SH-SY5Y (cell line): Measurements from ENCODE around the gene PIGA.

Experiments
- GATA2 ChIP-seq: IDR thresholded peaks from 2 replicates; pipeline ENCODE4 v1.6.1; 2011; ENCODE audit warnings: mild to moderate bottlenecking, low read depth, low read length
- GATA3 ChIP-seq: IDR thresholded peaks from 2 replicates; pipeline ENCODE4 v1.6.1; 2011; ENCODE audit warnings: low read depth, mild to moderate bottlenecking, low read length, moderate library complexity

The PIGA gene

GRCh38 chrX:15293451-15293850, 41.9 kb downstream of the PIGA start:
- TF ChIP-seq GATA2: no peak
- no peak for TF ChIP-seq GATA3

- no peak for TF ChIP-seq GATA2
- no peak for TF ChIP-seq GATA3
Observed at GRCh38 chrX:15292861-15293260, 42.5 kb downstream of the PIGA start.

DNA sequence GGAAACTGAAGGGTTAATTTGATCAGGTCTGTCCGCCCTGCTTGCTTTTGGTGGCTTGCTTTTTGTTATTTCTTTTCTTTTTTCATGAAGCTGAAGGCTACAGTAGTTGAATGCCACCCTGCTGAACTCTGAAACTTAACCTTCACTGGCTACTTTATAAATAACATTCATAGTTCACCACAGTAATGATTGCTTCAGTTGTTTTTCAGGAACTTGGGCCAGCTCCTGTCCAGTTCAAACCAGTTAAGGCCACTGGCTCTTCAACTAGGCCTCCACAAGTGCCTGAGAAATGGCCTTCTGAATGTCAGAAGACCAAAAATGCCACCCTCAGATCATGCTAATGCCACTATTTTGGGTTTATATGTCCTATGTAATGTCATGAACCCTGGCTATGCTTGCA, 57.7 kb downstream of the PIGA start:
- TF ChIP-seq GATA2 (no peak), GATA3 (no peak)

GRCh38 chrX:15274946-15275345, 60.4 kb downstream of the PIGA start:
- TF ChIP-seq GATA3 (no peak), GATA2 (no peak)

- TF ChIP-seq GATA2 (no peak), GATA3 (no peak)
Observed at GRCh38 chrX:15271757-15272156, 63.6 kb downstream of the PIGA start.

DNA sequence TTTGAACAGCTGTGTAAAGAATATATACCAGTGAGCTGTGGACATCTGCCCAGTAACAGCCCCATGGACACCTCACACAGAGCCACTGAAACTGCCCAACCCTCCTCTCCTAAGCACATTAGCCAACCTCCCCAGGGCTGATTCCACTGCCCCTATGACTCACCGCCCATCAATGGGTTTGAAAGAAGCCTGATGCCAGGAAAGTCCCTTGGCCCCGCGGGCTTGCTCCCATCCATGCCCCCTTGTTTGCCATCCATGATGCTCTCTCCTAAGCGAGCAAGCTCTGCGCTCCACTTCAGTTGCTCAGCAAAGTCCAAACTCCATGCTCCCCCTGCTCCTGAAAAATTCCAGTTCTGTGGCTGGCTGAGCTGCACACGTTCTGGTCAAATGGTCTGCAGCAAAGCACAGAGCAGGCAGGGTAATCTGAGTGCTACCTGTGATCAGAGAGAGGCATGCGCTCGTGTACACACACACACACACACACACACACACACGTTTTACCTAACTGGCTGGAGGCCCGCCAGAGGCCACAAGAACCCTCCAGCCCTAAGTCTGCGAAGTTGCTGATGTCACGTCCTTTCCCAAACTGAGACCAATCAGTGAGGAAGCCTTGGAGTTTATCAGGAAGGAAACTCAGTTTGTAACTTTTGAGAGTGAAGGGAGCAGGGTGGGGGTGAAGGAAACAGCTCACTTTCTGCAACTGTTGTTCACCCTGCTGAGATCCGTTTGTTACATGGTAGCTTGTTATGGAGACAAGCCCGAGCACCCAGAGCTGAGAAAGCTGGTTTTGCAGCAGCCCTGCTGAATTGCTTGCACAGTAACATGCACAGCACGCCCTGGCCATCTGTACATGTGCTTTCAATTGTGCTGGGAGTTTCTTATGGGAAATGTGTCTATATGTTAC, 65.5 kb downstream of the PIGA start, which contains the start of gene ASB9:
Gene ASB9, minus strand, starts transcription at position 466 of the 904 bp plus-strand sequence. Its CDS starts 209 bp downstream, at position 257.
- TF ChIP-seq GATA2 (no peak), GATA3 (no peak)
